ENCODE measurements around the gene SMIM23. TPM values are rescaled to one million over a fixed set of nuclear protein-coding genes. Genes with fewer than 3 reads are reported as not detected.

The SMIM23 gene
- total RNA-seq (not detected in 2 replicates), polyA plus RNA-seq (not detected in 2 replicates)

- Histone ChIP-seq H3K27me3 (no peaks in the 10 kb centered on the region), H3K4me3 (no peak within 1 kb of the TSS), H3K27ac (no peak within 1 kb of the TSS), H3K9me3 (ENCODE audit: low read depth) (no peaks in the 10 kb centered on the region), H3K4me1 (ENCODE audit: low read depth) (no peaks in the 10 kb centered on the region), H3K36me3 (no peaks in the 10 kb centered on the region)
- TF ChIP-seq CTCF (IDR thresholded peaks at IDR 0.05; ENCODE audit: low read depth, low read length), result no peak
- no peak for DNase-seq (ENCODE audit: low read depth in 1 of 2, low spot score in 1 of 2)
Measured at GRCh38 chr5:171785517-171785916, at the start of gene SMIM23. Gene SMIM23, plus strand, starts transcription at chr5:171785817. Its CDS starts 55 bp downstream, at chr5:171785872.

DNA sequence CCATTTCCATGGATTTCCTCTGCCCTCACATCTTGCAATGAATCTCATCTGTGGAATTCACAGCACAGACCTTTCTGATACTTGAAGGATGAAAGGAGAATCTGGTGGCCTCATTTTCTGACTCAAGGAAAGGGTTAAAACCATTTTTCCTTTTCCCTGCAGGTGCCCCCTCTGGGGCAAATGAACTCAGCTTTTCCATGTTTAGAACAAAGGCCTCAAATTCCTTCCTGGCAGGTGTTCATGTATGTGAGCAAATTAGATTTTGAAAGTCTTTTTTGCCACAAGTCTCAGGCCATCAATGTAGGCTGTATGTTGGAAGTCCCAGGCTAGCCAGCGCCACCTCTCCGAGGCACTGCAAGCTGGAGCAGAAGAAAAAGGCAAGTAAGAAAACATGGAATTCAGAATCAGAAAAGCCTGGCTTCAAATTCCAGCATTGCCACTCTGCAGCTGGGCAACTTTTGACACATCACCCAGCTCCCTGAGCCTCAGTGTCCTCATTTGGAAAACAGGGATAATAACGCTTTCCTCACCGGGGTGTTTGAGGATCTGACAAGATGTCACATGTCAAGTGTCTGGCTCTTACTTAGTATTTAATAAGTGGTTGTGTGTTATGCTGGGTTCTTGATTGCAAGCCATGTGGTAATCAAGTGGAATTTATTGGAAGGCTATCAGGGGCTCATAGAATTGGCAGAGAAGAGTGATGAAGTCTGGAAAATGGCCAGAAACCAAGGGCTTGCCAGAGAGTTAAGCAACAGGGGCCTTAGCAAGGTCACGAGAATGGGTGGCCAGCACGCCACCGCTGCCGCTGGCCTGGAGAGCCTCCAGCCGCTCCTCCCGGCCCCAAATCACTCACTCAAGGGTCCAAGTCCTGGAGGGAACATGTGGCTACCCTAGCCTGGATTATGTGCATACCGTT lies 48.4 kb upstream of the SMIM23 start:
- Histone ChIP-seq H3K4me3 (no peak overlapping the region), H3K4me1 (ENCODE audit: low read depth) (no peaks in the 10 kb centered on the region), H3K27me3 (no peaks in the 10 kb centered on the region), H3K36me3 (no peaks in the 10 kb centered on the region), H3K27ac (no peak overlapping the region), H3K9me3 (ENCODE audit: low read depth) (no peaks in the 10 kb centered on the region)
- DNase-seq (ENCODE audit: low read depth in 1 of 2, low spot score in 1 of 2), result peak; percentile 9 to 39
- peak; percentile 7 for TF ChIP-seq CTCF (IDR thresholded peaks at IDR 0.05; ENCODE audit: low read depth, low read length)

- no peaks in the 10 kb centered on the region for H3K27me3 ChIP-seq
- no peak for TF ChIP-seq CTCF (IDR thresholded peaks at IDR 0.05; ENCODE audit: low read depth, low read length)
- no peak overlapping the region for H3K4me3 ChIP-seq
Measured at GRCh38 chr5:171738501-171738900, 47.1 kb upstream of the SMIM23 start.

DNA sequence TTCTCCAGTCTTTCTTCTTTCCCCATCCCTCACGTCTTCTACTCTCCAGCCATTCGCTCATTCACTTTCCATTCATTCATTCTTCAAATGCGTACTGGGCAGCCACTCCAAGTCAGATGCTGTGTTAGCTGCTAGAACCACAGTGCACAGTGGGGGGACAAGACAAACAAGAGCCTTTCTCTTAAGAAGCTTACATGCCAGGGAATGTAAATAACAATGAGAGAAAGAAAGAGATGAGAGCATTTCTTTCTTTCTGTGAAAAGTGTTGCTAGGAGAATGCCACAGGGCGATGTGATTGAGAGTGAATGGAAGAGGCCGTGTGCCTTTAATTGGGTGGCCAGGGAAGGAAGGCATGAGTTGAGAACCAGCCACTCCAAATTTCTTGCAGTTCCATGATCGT lies 46.3 kb upstream of the SMIM23 start:
- Histone ChIP-seq H3K4me3 (no peak overlapping the region), H3K27ac (no peak overlapping the region), H3K27me3 (no peaks in the 10 kb centered on the region), H3K9me3 (ENCODE audit: low read depth) (no peaks in the 10 kb centered on the region), H3K36me3 (no peaks in the 10 kb centered on the region), H3K4me1 (ENCODE audit: low read depth) (no peaks in the 10 kb centered on the region)
- no peak for DNase-seq (ENCODE audit: low read depth in 1 of 2, low spot score in 1 of 2)
- TF ChIP-seq CTCF (IDR thresholded peaks at IDR 0.05; ENCODE audit: low read depth, low read length), result no peak

More at GRCh38 chr5:171738501-171738900, 47.1 kb upstream of the SMIM23 start:
- no peak for DNase-seq (ENCODE audit: low read depth in 1 of 2, low spot score in 1 of 2)
- H3K4me1 ChIP-seq (ENCODE audit: low read depth), result no peaks in the 10 kb centered on the region
- no peaks in the 10 kb centered on the region for H3K36me3 ChIP-seq
- H3K9me3 ChIP-seq (ENCODE audit: low read depth), result no peaks in the 10 kb centered on the region
- H3K27ac ChIP-seq, result no peak overlapping the region

DNA sequence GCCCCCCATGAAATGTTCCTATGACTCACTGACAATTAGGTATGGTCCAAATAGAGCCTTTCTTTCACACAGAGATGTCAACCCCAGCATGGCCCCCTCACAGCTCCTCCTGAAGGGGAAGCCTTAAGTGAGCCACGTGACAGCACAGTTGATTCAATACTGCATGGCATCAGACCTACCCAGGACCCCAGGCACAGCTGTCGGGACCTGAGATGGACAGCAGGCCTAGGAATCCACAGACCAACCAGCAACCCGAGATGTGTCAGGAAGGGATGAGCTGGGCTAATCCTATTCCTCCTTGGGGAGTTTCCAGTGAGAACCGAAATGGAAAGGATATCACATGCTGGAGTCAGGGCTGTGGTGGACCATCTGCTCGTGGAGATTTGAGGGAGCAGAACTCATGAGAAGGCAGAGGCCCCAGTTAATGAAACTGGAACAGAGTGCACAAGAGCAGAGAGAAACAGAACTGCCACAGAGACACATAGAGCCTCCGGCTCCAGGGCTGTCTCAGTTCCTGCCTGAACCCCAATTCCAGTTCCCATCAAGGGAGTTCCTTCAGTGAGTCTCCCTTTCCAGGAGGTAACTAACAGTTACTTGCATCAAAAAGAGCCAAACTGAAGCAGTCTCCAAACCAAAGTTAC lies 42.1 kb upstream of the SMIM23 start:
- H3K27me3 ChIP-seq, result no peaks in the 10 kb centered on the region
- no peak for DNase-seq (ENCODE audit: low read depth in 1 of 2, low spot score in 1 of 2)
- no peaks in the 10 kb centered on the region for H3K4me1 ChIP-seq (ENCODE audit: low read depth)
- no peak overlapping the region for H3K4me3 ChIP-seq
- H3K9me3 ChIP-seq (ENCODE audit: low read depth), result no peaks in the 10 kb centered on the region
- TF ChIP-seq CTCF (IDR thresholded peaks at IDR 0.05; ENCODE audit: low read depth, low read length), result no peak
- H3K36me3 ChIP-seq, result no peaks in the 10 kb centered on the region
- H3K27ac ChIP-seq, result no peak overlapping the region
